Skeletal muscle tissue (tissue), 4 donors: Measurements from ENCODE around the gene JPH4. TPM values are rescaled to one million over a fixed set of nuclear protein-coding genes. Genes with fewer than 3 reads are reported as not detected.
"Not testable (repeated sequence)": the region's sequence is repeated elsewhere in the genome, so short reads cannot be mapped to it uniquely, and the experiment has no call there.

Experiments used
- H3K27ac ChIP-seq: one replicate; pipeline ENCODE4 v1.7.0; 2013; ENCODE audit warnings: mild to moderate bottlenecking, low read depth, low read length, inconsistent platforms
- H3K27me3 ChIP-seq, 3 donors: one replicate each; pipeline ENCODE4 v1.7.0; 2013; ENCODE audit warnings: low read length in 3 of 3; ENCODE audit not compliant: control insufficient read depth in 3 of 3, insufficient read depth in 3 of 3
- H3K36me3 ChIP-seq, 3 donors: one replicate each; pipeline ENCODE4 v1.7.0; 2013; ENCODE audit warnings: low read length in 3 of 3; ENCODE audit not compliant: control insufficient read depth in 3 of 3, insufficient read depth in 3 of 3
- H3K4me1 ChIP-seq, 3 donors: one replicate each; pipeline ENCODE4 v1.7.0; 2013; ENCODE audit warnings: low read length in 3 of 3, mild to moderate bottlenecking in 3 of 3; ENCODE audit not compliant: control insufficient read depth in 3 of 3, insufficient read depth in 3 of 3
- H3K4me3 ChIP-seq, 3 donors: one replicate each; pipeline ENCODE4 v1.7.0; 2013; ENCODE audit warnings: low read length in 3 of 3
- H3K9ac ChIP-seq, 3 donors: one replicate each; pipeline ENCODE4 v1.7.0; 2013; ENCODE audit warnings: low read length in 3 of 3, mild to moderate bottlenecking in 3 of 3, moderate library complexity in 2 of 3, low read depth in 1 of 3
- H3K9me3 ChIP-seq, 3 donors: one replicate each; pipeline ENCODE4 v1.7.0; 2013; ENCODE audit warnings: low read length in 3 of 3; ENCODE audit not compliant: control insufficient read depth in 3 of 3
- total RNA-seq: library from RNA; depleted of rRNA; stranded (reverse); fragments of >200 nt; gene quantifications from one replicate; pipeline ENCODE4 v1.2.3, GENCODE V29; 2014
- donor health status: Osteomylitis.

Gene JPH4
- total RNA-seq, 1 donor from 2014 or later = 1.0 TPM

DNA sequence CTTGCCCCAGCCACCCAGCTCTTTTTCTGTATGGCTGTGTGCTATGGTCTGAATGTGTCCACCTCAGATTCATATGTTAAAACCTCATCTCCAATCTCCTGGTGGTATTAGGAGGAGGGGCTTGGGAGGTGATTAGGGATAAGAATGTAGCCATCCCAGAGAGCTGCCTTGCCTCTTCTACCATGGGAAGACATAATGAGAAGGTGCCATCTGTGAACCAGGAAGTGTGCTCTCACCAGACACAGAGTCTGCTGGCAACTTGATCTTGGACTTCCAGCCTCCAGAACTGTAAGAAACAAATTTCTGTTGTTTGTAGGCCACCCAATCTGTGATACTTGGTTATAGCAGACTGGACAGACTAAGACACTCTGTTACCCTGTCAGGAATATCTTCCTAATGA is 22.8 kb upstream of the JPH4 start:
- Histone ChIP-seq H3K36me3 (no peaks in the 10 kb centered on the region), H3K9ac (no peak overlapping the region), H3K9me3 (no peaks in the 10 kb centered on the region), H3K4me3 (no peak overlapping the region), H3K27me3 (no peaks in the 10 kb centered on the region), H3K4me1 (peaks cover 3 to 10% (median 3%) of the 10 kb centered on the region in 3 donors), H3K27ac (no peak overlapping the region)

DNA sequence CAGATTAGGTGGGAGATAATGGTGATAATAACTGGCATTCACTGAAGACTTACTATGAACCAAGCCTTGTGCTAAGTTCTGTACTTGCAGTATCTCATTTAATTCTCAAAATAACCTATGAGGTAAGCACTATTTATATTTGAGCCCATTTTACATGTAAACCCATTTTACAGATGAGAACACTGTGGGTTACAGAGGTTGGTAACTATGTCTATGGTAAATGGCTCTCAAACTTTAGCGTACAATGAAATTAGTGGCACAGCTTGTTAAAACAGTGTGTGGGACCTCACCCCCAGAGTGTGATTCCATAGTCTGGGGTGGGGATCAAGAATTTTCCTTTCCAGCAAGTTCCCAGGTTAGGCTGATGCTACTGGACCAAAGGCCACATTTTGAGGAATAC is 22.2 kb upstream of the JPH4 start:
- Histone ChIP-seq H3K4me3 (no peak overlapping the region), H3K9me3 (no peaks in the 10 kb centered on the region), H3K36me3 (no peaks in the 10 kb centered on the region), H3K9ac (no peak overlapping the region), H3K27ac (no peak overlapping the region), H3K4me1 (peaks cover under 1 to 10% (median 2%) of the 10 kb centered on the region in 3 donors), H3K27me3 (no peaks in the 10 kb centered on the region)

DNA sequence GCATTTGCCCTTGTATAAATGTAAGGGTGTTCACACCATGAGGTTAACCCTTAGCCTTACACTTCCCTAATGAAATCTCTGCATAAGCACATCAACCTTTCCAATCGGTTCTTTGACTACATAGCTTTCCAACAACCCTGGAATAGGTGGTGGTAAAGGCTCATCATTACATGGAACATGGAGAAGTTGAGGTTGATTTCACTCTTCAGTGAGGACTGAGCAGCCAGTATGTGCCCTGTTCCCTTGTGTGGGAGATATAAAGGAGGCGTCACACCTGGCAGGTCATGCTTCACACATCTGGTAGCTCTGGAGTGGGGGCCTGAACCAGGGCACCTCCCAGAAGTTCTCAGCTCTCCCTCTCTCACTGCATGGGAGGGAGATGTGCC is 21.7 kb upstream of the JPH4 start:
- no peak overlapping the region for H3K9ac ChIP-seq
- H3K4me1 ChIP-seq = peaks cover 0 to 7% (median 0%) of the 10 kb centered on the region in 3 donors
- H3K27me3 ChIP-seq = no peaks in the 10 kb centered on the region
- no peaks in the 10 kb centered on the region for H3K9me3 ChIP-seq
- no peak overlapping the region for H3K4me3 ChIP-seq
- no peak overlapping the region for H3K27ac ChIP-seq
- H3K36me3 ChIP-seq = no peaks in the 10 kb centered on the region

DNA sequence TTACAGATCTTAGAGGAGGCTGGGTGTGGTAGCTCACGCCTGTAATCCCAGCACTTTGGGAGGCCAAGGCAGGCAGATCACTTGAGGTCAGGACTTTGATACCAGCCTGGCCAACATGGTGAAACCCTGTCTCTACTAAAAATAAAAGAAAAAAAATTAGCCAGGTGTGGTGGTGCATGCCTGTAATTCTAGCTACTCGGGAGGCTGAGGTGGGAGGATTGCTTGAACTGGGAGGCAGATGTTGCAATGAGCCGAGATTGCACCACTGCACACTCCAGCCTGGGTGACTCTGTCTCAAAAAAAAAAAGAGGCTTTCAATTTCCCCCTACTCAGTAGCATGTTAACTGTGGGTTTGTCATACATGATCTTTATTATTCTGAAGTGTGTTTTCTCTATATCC is 15.6 kb upstream of the JPH4 start:
- not testable (repeated sequence) for H3K27ac ChIP-seq, H3K36me3 ChIP-seq, H3K27me3 ChIP-seq, H3K9ac ChIP-seq, H3K4me3 ChIP-seq, H3K9me3 ChIP-seq, H3K4me1 ChIP-seq

DNA sequence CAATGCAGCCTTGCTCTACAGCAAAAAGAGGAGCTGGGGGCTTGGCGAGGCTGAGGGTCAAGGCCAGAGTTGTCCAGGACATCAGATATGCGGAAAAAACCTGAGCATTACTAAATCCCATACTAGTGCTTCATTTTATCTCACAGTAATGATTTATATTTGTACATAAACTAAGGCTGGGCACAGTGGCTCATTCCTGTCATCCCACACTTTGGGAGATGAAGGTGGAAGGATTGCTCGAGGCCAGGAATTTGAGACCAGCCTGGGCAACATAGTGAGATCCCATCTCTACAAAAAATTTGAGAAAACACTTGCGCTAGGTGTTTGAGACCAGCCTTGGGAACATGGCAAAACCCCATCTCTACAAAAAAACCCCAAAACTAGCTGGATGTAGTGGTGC is 11.6 kb upstream of the JPH4 start:
- no peaks in the 10 kb centered on the region for H3K27me3 ChIP-seq
- no peak overlapping the region for H3K9ac ChIP-seq
- H3K4me3 ChIP-seq = no peak overlapping the region
- H3K36me3 ChIP-seq = no peaks in the 10 kb centered on the region
- no peaks in the 10 kb centered on the region for H3K4me1 ChIP-seq
- no peak overlapping the region for H3K27ac ChIP-seq
- no peaks in the 10 kb centered on the region for H3K9me3 ChIP-seq

DNA sequence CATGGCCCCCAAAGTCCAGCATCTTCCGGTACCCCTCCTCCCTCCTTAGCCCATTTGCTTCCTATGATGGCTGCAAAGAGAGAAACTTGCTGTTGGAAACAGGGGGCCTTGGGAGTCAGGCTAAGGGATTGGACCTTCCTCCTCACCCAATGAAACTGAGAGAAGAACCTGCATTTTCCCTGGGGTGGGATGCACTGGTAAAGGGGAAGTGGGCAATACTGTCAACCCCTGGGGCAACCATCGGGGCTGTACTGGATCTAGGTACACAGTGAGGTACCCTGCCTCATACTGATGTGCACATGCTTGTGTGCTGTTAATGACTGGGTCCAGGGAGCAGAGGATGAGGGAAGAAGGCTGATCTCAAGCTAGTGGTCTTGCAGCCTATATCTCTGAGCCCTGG is 11.0 kb upstream of the JPH4 start:
- Histone ChIP-seq H3K4me1 (no peaks in the 10 kb centered on the region), H3K4me3 (no peak overlapping the region), H3K9ac (peak overlapping the region in 1 of 3 donors; percentile 8), H3K36me3 (no peaks in the 10 kb centered on the region), H3K9me3 (no peaks in the 10 kb centered on the region), H3K27me3 (no peaks in the 10 kb centered on the region), H3K27ac (no peak overlapping the region)

DNA sequence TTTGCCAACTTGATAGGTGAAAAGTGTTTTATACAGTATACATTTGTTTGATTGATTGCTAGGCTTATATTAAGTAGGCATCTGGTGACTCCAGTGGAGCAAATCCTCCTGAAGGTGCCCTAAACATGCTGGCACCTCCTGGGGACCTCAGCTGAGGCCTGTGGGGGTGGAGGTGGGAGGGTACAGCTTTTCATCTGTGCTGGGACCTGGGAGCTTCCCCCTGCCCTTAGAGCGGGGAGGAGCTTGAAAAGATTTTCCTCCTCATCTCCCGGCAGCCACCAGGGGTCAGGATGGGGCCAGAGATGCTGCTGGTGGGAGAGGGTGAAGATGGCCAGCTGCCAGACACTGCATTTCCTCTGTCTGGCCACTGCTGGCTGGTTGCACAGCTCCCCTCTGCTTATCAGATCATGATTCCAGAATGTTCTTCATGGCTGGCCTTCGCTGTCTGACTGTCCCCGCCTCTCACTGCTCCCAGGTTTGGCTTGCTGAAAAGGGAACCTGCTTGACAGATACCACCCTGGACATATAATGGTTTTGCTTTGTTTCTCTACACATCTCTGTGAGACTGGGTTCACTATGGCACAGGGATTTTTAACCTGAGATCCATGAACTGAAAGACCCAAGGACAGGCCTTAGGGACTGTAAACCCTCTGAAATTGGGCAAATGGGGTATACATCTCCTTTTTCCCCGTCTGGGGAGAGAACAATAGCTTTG is 10.5 kb upstream of the JPH4 start:
- Histone ChIP-seq H3K27ac (no peak overlapping the region), H3K36me3 (no peaks in the 10 kb centered on the region), H3K4me3 (no peak overlapping the region), H3K9me3 (no peaks in the 10 kb centered on the region), H3K27me3 (no peaks in the 10 kb centered on the region), H3K4me1 (no peaks in the 10 kb centered on the region), H3K9ac (peak overlapping the region in 1 of 3 donors; percentile 8)

DNA sequence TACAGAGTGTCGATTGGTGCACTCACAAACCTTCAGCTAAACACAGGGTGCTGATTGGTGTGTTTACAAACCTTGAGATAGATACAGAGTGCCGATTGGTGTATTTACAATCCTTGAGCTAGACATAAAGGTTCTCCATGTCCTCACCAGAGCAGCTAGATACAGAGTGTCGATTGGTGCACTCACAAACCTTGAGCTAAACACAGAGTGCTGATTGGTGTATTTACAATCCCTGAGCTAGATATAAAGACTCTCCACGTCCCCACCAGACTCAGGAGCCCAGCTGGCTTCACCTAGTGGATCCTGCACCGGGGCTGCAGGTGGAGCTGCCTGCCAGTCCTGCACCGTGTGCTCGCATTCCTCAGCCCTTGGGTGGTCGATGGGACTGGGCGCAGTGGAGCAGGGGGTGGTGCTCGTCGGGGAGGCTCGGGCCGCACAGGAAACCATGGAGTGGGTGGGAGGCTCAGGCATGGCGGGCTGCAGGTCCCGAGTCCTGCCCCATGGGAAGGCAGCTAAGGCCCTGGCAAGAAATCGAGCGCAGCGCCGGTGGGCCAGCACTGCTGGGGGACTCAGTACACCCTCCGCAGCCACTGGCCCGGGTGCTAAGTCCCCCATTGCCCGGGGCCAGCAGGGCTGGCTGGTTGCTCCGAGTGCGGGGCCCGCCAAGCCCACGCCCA is 6.1 kb upstream of the JPH4 start:
- H3K4me3 ChIP-seq, H3K4me1 ChIP-seq, H3K27ac ChIP-seq, H3K9ac ChIP-seq, H3K36me3 ChIP-seq, H3K9me3 ChIP-seq: not testable (repeated sequence)
- H3K27me3 ChIP-seq = peaks cover 12 to 25% (median 12%) of the 10 kb centered on the region in 3 donors

DNA sequence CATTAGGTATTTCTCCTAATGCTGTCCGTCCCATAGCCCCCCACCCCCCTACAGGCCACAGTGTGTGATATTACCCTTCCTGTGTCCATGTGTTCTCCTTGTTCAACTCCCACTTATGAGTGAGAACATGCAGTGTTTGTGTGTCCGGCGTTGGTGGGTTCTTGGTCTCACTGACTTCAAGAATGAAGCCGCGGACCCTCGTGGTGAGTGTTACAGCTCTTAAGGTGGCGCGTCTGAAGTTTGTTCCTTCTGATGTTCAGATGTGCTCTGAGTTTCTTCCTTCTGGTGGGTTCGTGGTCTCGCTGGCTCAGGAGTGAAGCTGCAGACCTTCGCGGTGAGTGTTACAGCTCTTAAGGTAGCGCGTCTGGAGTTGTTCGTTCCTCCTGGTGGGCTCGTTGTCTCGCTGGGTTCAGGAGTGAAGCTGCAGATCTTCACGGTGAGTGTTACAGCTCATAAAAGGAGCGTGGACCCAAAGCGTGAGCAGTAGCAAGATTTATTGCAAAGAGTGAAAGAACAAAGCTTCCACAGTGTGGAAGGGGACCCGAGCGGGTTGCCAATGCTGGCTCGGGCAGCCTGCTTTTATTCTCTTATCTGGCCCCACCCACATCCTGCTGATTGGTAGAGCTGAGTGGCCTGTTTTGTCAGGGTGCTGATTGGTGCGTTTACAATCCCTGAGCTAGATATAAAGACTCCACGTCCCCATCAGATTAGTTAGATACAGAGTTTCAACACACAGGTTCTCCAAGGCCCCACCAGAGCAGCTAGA is 5.4 kb upstream of the JPH4 start:
- H3K9me3 ChIP-seq, H3K9ac ChIP-seq, H3K4me3 ChIP-seq, H3K27ac ChIP-seq, H3K36me3 ChIP-seq, H3K4me1 ChIP-seq: not testable (repeated sequence)
- peaks cover 19 to 31% (median 19%) of the 10 kb centered on the region in 3 donors for H3K27me3 ChIP-seq
